Memory B cell (primary cell): ENCODE measurements around the gene PSME1.
A peak's percentile ranks its signal among the peaks of the same experiment; 100 is the strongest.
"Not testable (repeated sequence)": the region's sequence is repeated elsewhere in the genome, so short reads cannot be mapped to it uniquely, and the experiment has no call there.

Experiments
- ATAC-seq: fragments of 150-1000 bp; cut with Tn5 transposase; 2 replicates; pipeline ENCODE4 v1.10.0; 2021; ENCODE audit warnings: low read depth, mild to moderate bottlenecking, moderate library complexity
- DNase-seq, 2 donors: peaks; one replicate each; pipeline ENCODE4 v3.0.0; 2022; ENCODE audit warnings: low spot score in 2 of 2
- H3K27ac Mint-ChIP-seq: one replicate; pipeline ENCODE4 v1.8.0; 2022; ENCODE audit warnings: mild to moderate bottlenecking, moderate library complexity, mixed read lengths
- H3K27me3 Mint-ChIP-seq: one replicate; pipeline ENCODE4 v1.8.0; 2022; ENCODE audit warnings: mixed read lengths
- H3K36me3 Mint-ChIP-seq: one replicate; pipeline ENCODE4 v1.8.0; 2022; ENCODE audit warnings: mild to moderate bottlenecking, mixed read lengths
- H3K4me1 Mint-ChIP-seq: one replicate; pipeline ENCODE4 v1.8.0; 2022; ENCODE audit warnings: mixed read lengths
- H3K4me3 Mint-ChIP-seq: one replicate; pipeline ENCODE4 v1.8.0; 2022; ENCODE audit warnings: mild to moderate bottlenecking, moderate library complexity, mixed read lengths
- H3K9me3 Mint-ChIP-seq: one replicate; pipeline ENCODE4 v1.8.0; 2022; ENCODE audit warnings: mixed read lengths

Gene PSME1

GRCh38 chr14:24098927-24099813 is 36.8 kb upstream of the PSME1 start:
- H3K4me3 Mint-ChIP-seq: no peak overlapping the region
- no peaks in the 10 kb centered on the region for H3K27me3 Mint-ChIP-seq
- H3K4me1 Mint-ChIP-seq: peaks cover 16% of the 10 kb centered on the region
- H3K9me3 Mint-ChIP-seq: no peaks in the 10 kb centered on the region
- DNase-seq (no peak), ATAC-seq (no peak)
- no peak overlapping the region for H3K27ac Mint-ChIP-seq
- H3K36me3 Mint-ChIP-seq: peaks cover 20% of the 10 kb centered on the region

DNA sequence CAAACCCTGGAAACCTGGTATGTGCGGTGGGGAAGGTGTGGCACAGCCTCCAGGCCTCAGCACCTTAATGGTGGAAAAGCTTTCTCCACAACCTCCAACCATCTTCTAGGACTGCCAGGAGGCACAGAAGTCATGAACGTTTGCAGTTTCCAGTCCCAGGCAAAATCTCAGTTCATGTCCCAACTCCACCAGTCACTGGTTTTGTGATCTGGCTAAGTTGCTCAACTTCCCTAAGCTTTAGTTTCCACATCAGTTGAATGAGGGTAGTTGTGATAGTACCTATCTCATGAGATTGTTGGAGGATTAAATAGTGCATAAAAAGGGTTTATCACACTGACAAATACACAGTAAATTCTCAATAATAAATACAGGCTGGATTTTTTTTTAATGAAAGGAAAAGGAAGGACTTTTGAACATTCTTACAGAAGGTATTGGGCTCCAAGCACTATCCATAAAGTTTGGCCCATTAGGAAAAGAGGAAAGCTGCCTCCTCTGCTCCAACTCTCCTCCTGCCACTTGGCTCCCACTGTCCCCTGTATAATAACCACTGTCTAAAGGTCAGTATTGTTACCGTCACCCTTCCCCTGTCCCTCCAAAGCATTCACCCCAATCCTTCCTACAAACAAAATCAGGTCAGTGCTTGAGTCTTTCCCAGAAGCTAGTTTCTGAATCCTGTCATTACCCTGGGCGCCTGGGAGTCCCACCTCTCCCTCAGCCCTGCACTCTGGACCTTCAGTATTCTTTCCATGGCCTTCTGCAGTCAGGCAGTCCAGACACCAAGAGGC is 35.6 kb upstream of the PSME1 start:
- Mint-ChIP-seq H3K4me1 (peaks cover 14% of the 10 kb centered on the region), H3K36me3 (peaks cover 24% of the 10 kb centered on the region), H3K27ac (no peak overlapping the region), H3K9me3 (no peaks in the 10 kb centered on the region), H3K27me3 (no peaks in the 10 kb centered on the region), H3K4me3 (no peak overlapping the region)
- DNase-seq (no peak), ATAC-seq (no peak)

DNA sequence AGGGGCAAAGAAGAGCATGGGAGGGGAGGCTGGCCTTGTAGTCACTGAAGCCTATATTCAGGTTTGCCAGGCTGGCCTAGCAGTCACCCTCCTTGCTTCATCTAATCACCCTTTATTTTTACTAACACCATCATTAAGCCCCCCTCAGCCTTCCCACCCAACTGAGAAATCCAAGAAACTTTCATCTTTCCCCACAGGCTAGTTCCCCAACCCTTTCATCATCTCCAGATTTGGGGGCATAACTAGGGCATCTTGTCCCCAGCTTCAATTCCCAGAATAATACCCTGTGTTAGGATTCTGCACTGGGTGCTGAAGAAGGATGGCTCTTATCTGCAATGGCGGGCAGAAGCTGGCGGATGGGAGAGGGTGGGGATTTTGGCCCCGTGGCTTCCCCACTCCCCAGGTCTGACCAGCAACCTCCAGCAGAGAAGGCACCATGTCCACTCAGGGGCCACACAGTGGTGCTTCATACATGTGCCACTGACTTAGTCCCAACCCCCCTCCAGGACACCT is 35.0 kb upstream of the PSME1 start:
- Mint-ChIP-seq H3K36me3 (peaks cover 24% of the 10 kb centered on the region), H3K4me3 (no peak overlapping the region), H3K4me1 (peaks cover 9% of the 10 kb centered on the region), H3K27me3 (no peaks in the 10 kb centered on the region), H3K27ac (no peak overlapping the region), H3K9me3 (no peaks in the 10 kb centered on the region)
- ATAC-seq: no peak
- no peak for DNase-seq

GRCh38 chr14:24102357-24103048 is 33.5 kb upstream of the PSME1 start:
- peaks cover 19% of the 10 kb centered on the region for H3K36me3 Mint-ChIP-seq
- no peak overlapping the region for H3K4me3 Mint-ChIP-seq
- DNase-seq (no peak), ATAC-seq (no peak)
- H3K9me3 Mint-ChIP-seq: no peaks in the 10 kb centered on the region
- H3K4me1 Mint-ChIP-seq: peaks cover 2% of the 10 kb centered on the region
- H3K27me3 Mint-ChIP-seq: no peaks in the 10 kb centered on the region
- H3K27ac Mint-ChIP-seq: no peak overlapping the region

DNA sequence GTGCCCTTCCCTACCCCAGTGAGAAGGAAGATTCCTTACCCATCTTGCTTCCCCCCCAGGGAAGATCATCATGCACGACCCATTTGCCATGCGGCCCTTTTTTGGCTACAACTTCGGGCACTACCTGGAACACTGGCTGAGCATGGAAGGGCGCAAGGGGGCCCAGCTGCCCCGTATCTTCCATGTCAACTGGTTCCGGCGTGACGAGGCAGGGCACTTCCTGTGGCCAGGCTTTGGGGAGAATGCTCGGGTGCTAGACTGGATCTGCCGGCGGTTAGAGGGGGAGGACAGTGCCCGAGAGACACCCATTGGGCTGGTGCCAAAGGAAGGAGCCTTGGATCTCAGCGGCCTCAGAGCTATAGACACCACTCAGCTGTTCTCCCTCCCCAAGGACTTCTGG is 32.5 kb upstream of the PSME1 start:
- ATAC-seq (no peak), DNase-seq (no peak)
- H3K36me3 Mint-ChIP-seq: peaks cover 19% of the 10 kb centered on the region
- H3K4me1 Mint-ChIP-seq: peaks cover 2% of the 10 kb centered on the region
- H3K4me3 Mint-ChIP-seq: no peak overlapping the region
- H3K9me3 Mint-ChIP-seq: no peaks in the 10 kb centered on the region
- no peaks in the 10 kb centered on the region for H3K27me3 Mint-ChIP-seq
- H3K27ac Mint-ChIP-seq: no peak overlapping the region

DNA sequence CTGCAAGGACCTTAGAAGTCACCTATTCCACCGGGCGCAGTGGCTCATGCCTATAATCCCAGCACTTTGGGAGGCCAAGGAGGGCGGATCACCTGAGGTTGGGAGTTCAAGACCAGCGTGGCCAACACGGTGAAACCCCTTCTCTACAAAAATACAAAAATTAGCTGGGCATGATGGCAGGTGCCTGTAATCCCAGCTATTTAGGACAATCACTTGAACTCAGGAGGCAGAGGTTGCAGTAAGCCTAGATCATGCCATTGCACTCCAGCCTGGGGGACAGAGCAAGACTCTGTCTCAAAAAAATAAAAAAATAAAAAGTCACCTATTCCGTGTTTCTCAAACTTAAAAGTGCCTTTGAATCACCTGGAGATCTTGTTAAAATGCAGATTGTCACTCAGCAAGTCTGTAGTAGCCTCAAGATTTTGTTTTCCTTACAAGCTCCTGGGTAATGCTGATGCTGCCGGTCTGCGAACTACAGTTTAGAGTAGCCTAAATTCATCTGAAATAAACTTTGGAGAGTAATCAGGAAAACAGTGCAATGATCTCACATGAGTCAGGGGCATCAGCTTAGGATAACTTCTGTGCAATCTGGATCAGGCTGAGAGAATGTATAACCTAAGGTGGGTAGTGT is 30.3 kb upstream of the PSME1 start:
- H3K9me3 Mint-ChIP-seq, H3K27me3 Mint-ChIP-seq, H3K4me3 Mint-ChIP-seq, H3K4me1 Mint-ChIP-seq, ATAC-seq, H3K36me3 Mint-ChIP-seq, DNase-seq, H3K27ac Mint-ChIP-seq: not testable (repeated sequence)

- no peak for DNase-seq
- Mint-ChIP-seq H3K27me3 (no peaks in the 10 kb centered on the region), H3K4me3 (no peak overlapping the region), H3K4me1 (peaks cover 7% of the 10 kb centered on the region), H3K9me3 (no peaks in the 10 kb centered on the region), H3K36me3 (peaks cover 9% of the 10 kb centered on the region), H3K27ac (no peak overlapping the region)
- no peak for ATAC-seq
These were observed 29.2 kb upstream of the PSME1 start for GRCh38 chr14:24106672-24107271.

DNA sequence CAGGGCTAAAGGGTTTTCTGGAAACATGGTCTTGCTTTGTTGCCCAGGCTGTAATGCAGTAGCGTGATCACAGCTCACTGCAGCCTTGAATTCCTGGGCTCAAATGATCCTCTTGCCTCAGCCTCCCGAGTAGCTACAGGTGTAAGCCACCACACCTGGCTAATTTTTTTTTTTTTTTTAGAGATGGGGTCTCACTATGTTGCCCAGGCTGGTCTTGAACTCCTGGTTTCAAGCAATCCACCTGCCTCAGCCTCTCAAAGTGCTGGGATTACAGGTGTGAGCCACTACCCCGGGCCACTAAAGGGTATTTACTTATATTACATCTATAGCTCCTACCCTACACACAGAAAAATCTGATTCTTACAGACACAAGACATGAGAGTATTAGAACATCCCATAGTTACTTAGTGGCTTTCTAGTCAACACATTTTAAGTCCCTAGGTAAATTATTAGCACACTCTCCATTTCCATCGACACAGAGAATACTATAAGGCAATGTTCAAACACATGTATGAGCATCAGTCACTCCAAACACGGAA is 27.6 kb upstream of the PSME1 start:
- peak overlapping the region; percentile 87 for H3K27ac Mint-ChIP-seq
- peak; percentile 10 for ATAC-seq
- no peak overlapping the region for H3K4me3 Mint-ChIP-seq
- DNase-seq: no peak
- peaks cover 7% of the 10 kb centered on the region for H3K36me3 Mint-ChIP-seq
- no peaks in the 10 kb centered on the region for H3K9me3 Mint-ChIP-seq
- H3K27me3 Mint-ChIP-seq: no peaks in the 10 kb centered on the region
- H3K4me1 Mint-ChIP-seq: peaks cover 6% of the 10 kb centered on the region

DNA sequence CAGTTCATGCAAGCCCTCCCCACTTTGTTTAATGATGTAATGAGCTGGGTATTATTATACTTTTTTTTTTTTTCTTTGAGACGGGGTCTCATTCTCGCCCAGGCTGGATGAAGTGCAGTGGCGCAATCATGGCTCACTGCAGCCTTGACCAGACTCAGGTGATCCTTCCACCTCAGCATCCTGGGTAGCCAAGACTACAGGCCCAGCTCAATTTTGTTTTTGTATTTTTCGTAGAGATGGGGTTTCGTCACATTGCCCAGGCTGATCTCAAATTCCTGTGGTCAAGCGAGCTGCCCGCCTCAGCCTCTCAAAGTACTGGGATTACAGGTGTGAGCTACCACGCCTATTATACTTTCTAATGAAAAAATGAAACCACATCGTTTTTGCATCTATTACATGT is 25.9 kb upstream of the PSME1 start:
- H3K27ac Mint-ChIP-seq: no peak overlapping the region

DNA sequence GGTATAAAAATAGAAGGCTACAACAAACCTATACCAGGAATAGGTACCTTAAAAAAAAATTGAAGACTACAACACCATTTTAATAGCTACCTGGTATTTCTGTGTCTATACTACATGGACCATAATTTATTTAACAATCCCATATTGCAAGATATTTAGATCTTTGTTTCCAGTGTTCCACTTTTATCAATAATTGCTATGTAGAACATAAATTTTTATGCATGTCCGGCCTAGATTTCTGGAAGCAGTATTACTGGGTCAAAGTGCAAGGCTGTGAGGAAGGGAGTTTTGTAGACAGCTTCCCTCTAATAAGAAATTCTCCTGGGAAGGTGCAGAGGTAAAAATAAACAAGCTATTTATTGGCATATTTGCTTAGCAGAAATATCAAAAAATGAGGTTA is 25.5 kb upstream of the PSME1 start:
- no peak for ATAC-seq
- Mint-ChIP-seq H3K27ac (no peak overlapping the region), H3K4me3 (no peak overlapping the region), H3K4me1 (peaks cover 9% of the 10 kb centered on the region), H3K9me3 (no peaks in the 10 kb centered on the region), H3K27me3 (no peaks in the 10 kb centered on the region), H3K36me3 (no peaks in the 10 kb centered on the region)
- no peak for DNase-seq

More for the DNA sequence above, 25.9 kb upstream of the PSME1 start:
- no peaks in the 10 kb centered on the region for H3K36me3 Mint-ChIP-seq
- H3K9me3 Mint-ChIP-seq: no peaks in the 10 kb centered on the region
- no peaks in the 10 kb centered on the region for H3K27me3 Mint-ChIP-seq
- H3K4me1 Mint-ChIP-seq: peaks cover 6% of the 10 kb centered on the region
- no peak overlapping the region for H3K4me3 Mint-ChIP-seq
- DNase-seq (no peak), ATAC-seq (no peak)

GRCh38 chr14:24113379-24113800 is 22.6 kb upstream of the PSME1 start:
- H3K27ac Mint-ChIP-seq: peak overlapping the region; percentile 97
- peaks cover 6% of the 10 kb centered on the region for H3K36me3 Mint-ChIP-seq
- H3K4me1 Mint-ChIP-seq: peaks cover 20% of the 10 kb centered on the region
- ATAC-seq (no peak), DNase-seq (no peak)
- H3K4me3 Mint-ChIP-seq: peak overlapping the region; percentile 99
- no peaks in the 10 kb centered on the region for H3K9me3 Mint-ChIP-seq
- no peaks in the 10 kb centered on the region for H3K27me3 Mint-ChIP-seq

GRCh38 chr14:24113801-24114531 is 22.0 kb upstream of the PSME1 start:
- peak; percentile 17 for ATAC-seq
- H3K4me3 Mint-ChIP-seq: peak overlapping the region; percentile 99
- peaks cover 12% of the 10 kb centered on the region for H3K36me3 Mint-ChIP-seq
- no peaks in the 10 kb centered on the region for H3K27me3 Mint-ChIP-seq
- H3K4me1 Mint-ChIP-seq: peaks cover 16% of the 10 kb centered on the region
- H3K27ac Mint-ChIP-seq: peak overlapping the region; percentile 97
- DNase-seq: peak in 1 of 2 donors; percentile 74
- no peaks in the 10 kb centered on the region for H3K9me3 Mint-ChIP-seq
